ENCODE results near the gene ATG10. TPM values are rescaled to one million over a fixed set of nuclear protein-coding genes. Genes with fewer than 3 reads are reported as not detected.

ATG10 gene
- polyA plus RNA-seq, 1 donor from 2014 or later, result 12.1 TPM

DNA sequence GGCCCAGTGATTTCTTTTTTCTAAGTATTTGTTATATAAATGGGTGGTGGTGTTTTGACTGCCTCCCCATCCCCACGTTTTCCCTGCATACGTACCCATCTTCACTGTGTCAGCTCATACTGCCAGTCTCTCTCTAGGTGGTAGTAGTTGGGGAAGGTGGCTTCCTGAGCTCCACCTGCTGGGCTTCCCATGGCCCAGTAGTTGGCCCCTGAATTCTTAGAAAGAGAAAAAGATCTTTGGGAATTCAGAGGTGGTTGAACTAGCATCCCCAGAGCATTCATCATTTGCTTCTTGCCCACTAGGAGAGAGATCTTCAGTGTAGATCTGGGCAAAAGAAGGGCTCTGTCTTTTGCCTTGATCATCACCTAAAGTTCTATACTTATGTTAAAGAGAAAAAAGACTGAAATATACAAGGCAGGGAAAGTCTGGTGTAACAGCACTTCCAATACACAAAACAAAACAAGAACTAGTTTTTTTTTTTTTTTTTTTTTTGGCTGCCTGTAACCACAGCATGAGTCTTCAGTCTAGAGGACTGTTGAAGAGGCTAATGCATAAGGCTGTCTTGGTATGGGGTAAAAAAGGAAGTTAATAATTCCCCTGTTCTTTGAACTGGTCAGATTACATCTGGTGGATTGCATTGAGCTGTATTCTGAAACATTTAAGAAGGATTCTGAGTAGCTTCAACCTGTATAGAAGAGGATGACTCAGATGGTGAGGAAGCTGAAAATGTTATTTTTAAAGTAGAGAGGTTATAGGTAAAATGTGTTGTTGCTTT lies 128.7 kb downstream of the ATG10 start:
- TF ChIP-seq, protein P1, sequence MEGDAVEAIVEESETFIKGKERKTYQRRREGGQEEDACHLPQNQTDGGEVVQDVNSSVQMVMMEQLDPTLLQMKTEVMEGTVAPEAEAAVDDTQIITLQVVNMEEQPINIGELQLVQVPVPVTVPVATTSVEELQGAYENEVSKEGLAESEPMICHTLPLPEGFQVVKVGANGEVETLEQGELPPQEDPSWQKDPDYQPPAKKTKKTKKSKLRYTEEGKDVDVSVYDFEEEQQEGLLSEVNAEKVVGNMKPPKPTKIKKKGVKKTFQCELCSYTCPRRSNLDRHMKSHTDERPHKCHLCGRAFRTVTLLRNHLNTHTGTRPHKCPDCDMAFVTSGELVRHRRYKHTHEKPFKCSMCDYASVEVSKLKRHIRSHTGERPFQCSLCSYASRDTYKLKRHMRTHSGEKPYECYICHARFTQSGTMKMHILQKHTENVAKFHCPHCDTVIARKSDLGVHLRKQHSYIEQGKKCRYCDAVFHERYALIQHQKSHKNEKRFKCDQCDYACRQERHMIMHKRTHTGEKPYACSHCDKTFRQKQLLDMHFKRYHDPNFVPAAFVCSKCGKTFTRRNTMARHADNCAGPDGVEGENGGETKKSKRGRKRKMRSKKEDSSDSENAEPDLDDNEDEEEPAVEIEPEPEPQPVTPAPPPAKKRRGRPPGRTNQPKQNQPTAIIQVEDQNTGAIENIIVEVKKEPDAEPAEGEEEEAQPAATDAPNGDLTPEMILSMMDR (IDR thresholded peaks at IDR 0.05; ENCODE audit: poor library complexity, severe bottlenecking), result no peak
- no peak for TF ChIP-seq RAD21 (conservative IDR thresholded peaks at IDR 0.05)
- TF ChIP-seq, protein P2, sequence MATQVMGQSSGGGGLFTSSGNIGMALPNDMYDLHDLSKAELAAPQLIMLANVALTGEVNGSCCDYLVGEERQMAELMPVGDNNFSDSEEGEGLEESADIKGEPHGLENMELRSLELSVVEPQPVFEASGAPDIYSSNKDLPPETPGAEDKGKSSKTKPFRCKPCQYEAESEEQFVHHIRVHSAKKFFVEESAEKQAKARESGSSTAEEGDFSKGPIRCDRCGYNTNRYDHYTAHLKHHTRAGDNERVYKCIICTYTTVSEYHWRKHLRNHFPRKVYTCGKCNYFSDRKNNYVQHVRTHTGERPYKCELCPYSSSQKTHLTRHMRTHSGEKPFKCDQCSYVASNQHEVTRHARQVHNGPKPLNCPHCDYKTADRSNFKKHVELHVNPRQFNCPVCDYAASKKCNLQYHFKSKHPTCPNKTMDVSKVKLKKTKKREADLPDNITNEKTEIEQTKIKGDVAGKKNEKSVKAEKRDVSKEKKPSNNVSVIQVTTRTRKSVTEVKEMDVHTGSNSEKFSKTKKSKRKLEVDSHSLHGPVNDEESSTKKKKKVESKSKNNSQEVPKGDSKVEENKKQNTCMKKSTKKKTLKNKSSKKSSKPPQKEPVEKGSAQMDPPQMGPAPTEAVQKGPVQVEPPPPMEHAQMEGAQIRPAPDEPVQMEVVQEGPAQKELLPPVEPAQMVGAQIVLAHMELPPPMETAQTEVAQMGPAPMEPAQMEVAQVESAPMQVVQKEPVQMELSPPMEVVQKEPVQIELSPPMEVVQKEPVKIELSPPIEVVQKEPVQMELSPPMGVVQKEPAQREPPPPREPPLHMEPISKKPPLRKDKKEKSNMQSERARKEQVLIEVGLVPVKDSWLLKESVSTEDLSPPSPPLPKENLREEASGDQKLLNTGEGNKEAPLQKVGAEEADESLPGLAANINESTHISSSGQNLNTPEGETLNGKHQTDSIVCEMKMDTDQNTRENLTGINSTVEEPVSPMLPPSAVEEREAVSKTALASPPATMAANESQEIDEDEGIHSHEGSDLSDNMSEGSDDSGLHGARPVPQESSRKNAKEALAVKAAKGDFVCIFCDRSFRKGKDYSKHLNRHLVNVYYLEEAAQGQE (IDR thresholded peaks at IDR 0.05; ENCODE audit: borderline replicate concordance), result no peak
- no peak for TF ChIP-seq EP300 (conservative IDR thresholded peaks at IDR 0.05; ENCODE audit: poor library complexity, severe bottlenecking)
- no peak for TF ChIP-seq TAF1 (IDR thresholded peaks at IDR 0.05; ENCODE audit: low read depth)
- no peak for TF ChIP-seq MXI1 (conservative IDR thresholded peaks at IDR 0.05; ENCODE audit: poor library complexity, severe bottlenecking)
- TF ChIP-seq SMC3 (conservative IDR thresholded peaks at IDR 0.05; ENCODE audit: poor library complexity), result no peak
- no peak for TF ChIP-seq EZH2 (IDR thresholded peaks at IDR 0.05; ENCODE audit: borderline replicate concordance, insufficient read depth, low read length, poor library complexity, severe bottlenecking)
- no peak for TF ChIP-seq POLR2AphosphoS5 (IDR thresholded peaks at IDR 0.05)
- H3K36me3 ChIP-seq (ENCODE audit: insufficient read depth, low read length), result no peaks in the 10 kb centered on the region
- no peaks in the 10 kb centered on the region for H4K20me1 ChIP-seq (ENCODE audit: insufficient read depth)
- H2AFZ ChIP-seq (ENCODE audit: low read depth, low read length), result no peak overlapping the region
- no peaks in the 10 kb centered on the region for H3K9me3 ChIP-seq (ENCODE audit: low read length)
- no peak overlapping the region for H3K27ac ChIP-seq (ENCODE audit: low read length)
- no peaks in the 10 kb centered on the region for H3F3A ChIP-seq (ENCODE audit: insufficient read depth, low read length, poor library complexity, severe bottlenecking)
- H3K27me3 ChIP-seq (ENCODE audit: insufficient read depth, low read depth, low read length), result no peaks in the 10 kb centered on the region
- H3K4me2 ChIP-seq (ENCODE audit: low read length), result no peak overlapping the region
- no peaks in the 10 kb centered on the region for H3K79me2 ChIP-seq (replicated peaks; ENCODE audit: insufficient read depth, low read length)
- H3K9me2 ChIP-seq (ENCODE audit: insufficient read depth, low read length), result no peaks in the 10 kb centered on the region
- H3K9ac ChIP-seq (ENCODE audit: low read length), result no peak overlapping the region
- no peak overlapping the region for H3K4me3 ChIP-seq (ENCODE audit: low read length)

DNA sequence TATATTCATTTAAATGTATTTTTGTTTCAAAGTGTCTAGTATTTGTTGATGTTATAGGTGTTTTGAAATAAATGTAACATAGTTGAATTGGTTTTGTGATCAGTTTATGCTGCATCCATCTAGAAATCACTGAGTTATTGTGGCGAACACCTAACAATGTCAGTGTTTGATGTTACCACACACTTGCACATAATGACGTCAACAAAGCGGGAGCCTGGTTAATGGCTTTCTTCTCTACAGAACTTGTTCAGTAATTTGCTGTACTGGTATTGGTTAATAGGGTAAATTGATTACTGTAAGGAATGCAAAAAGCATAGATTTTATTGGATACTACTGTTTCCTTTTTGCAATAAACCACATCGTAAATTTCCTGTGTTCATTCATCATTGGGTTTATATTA lies 133.0 kb downstream of the ATG10 start:
- Histone ChIP-seq H3F3A (ENCODE audit: insufficient read depth, low read length, poor library complexity, severe bottlenecking) (no peaks in the 10 kb centered on the region), H3K9ac (ENCODE audit: low read length) (no peak overlapping the region), H2AFZ (ENCODE audit: low read depth, low read length) (no peak overlapping the region), H4K20me1 (ENCODE audit: insufficient read depth) (no peaks in the 10 kb centered on the region), H3K27ac (ENCODE audit: low read length) (no peak overlapping the region), H3K4me2 (ENCODE audit: low read length) (no peak overlapping the region), H3K9me3 (ENCODE audit: low read length) (no peaks in the 10 kb centered on the region), H3K36me3 (ENCODE audit: insufficient read depth, low read length) (no peaks in the 10 kb centered on the region), H3K79me2 (replicated peaks; ENCODE audit: insufficient read depth, low read length) (no peaks in the 10 kb centered on the region), H3K4me3 (ENCODE audit: low read length) (no peak overlapping the region), H3K27me3 (ENCODE audit: insufficient read depth, low read depth, low read length) (no peaks in the 10 kb centered on the region), H3K9me2 (ENCODE audit: insufficient read depth, low read length) (no peaks in the 10 kb centered on the region)
- TF ChIP-seq MXI1 (conservative IDR thresholded peaks at IDR 0.05; ENCODE audit: poor library complexity, severe bottlenecking) (no peak), RAD21 (conservative IDR thresholded peaks at IDR 0.05) (no peak), EP300 (conservative IDR thresholded peaks at IDR 0.05; ENCODE audit: poor library complexity, severe bottlenecking) (no peak), EZH2 (IDR thresholded peaks at IDR 0.05; ENCODE audit: borderline replicate concordance, insufficient read depth, low read length, poor library complexity, severe bottlenecking) (no peak), POLR2AphosphoS5 (IDR thresholded peaks at IDR 0.05) (no peak), TAF1 (IDR thresholded peaks at IDR 0.05; ENCODE audit: low read depth) (no peak)
- TF ChIP-seq, protein P2 (IDR thresholded peaks at IDR 0.05; ENCODE audit: borderline replicate concordance), result no peak

All from neural cell (in vitro differentiated cells).